Thoracic aorta (tissue), 2 donors: ENCODE measurements around the gene THAP3. TPM values are rescaled to one million over a fixed set of nuclear protein-coding genes. Genes with fewer than 3 reads are reported as not detected.

Source experiments
- ATAC-seq: fragments of 150-250 bp; one replicate; pipeline ENCODE4 v1.8.0; 2017; ENCODE audit warnings: low read depth; ENCODE audit not compliant: insufficient number of reproducible peaks, low FRiP score
- DNase-seq: peaks from one replicate; pipeline ENCODE4 v3.0.0-alpha.2; 2020; ENCODE audit warnings: low spot score
- H3K27ac ChIP-seq, 2 donors: fragments of 200-600 bp; sonication (generic); 1 replicate in 1 of 2; 2 replicates in 1 of 2; pipeline ENCODE4 v1.5.1; 2016; ENCODE audit warnings: mild to moderate bottlenecking in 2 of 2, moderate library complexity in 2 of 2
- H3K27me3 ChIP-seq: fragments of 200-600 bp; sonication (generic); replicated peaks from 2 replicates; pipeline ENCODE4 v1.6.0; 2016; ENCODE audit warnings: mild to moderate bottlenecking; ENCODE audit not compliant: insufficient read depth
- H3K36me3 ChIP-seq: fragments of 200-600 bp; sonication (generic); one replicate; pipeline ENCODE4 v1.5.1; 2016
- H3K4me1 ChIP-seq, 2 donors: fragments of 200-600 bp; sonication (generic); 1 replicate in 1 of 2; 2 replicates in 1 of 2; pipeline versions ENCODE4 v1.5.1 to v1.6.0; 2016; ENCODE audit warnings: low read depth in 2 of 2, mild to moderate bottlenecking in 1 of 2; ENCODE audit not compliant: control insufficient read depth in 1 of 2
- H3K4me3 ChIP-seq: fragments of 200-600 bp; sonication (generic); 2 replicates; pipeline ENCODE4 v1.5.1; 2016; ENCODE audit warnings: mild to moderate bottlenecking
- H3K9me3 ChIP-seq: fragments of 200-600 bp; sonication (generic); 2 replicates; pipeline ENCODE4 v1.5.1; 2016
- total RNA-seq, 2 donors: library from RNA; depleted of rRNA; stranded (reverse); fragments of >200 nt; gene quantifications; one replicate each; pipeline versions ENCODE4 v1.1.0 to v1.2.3, GENCODE V29; 2016
- TF ChIP-seq, protein P1 (sequence below): fragments of 200-600 bp; sonication (generic); IDR thresholded peaks from one replicate; pipeline ENCODE4 v1.5.1; 2019; ENCODE audit warnings: antibody characterized with exemption

THAP3 gene
- total RNA-seq, 2 donors from 2014 or later: 14.1 to 18.7 TPM

DNA sequence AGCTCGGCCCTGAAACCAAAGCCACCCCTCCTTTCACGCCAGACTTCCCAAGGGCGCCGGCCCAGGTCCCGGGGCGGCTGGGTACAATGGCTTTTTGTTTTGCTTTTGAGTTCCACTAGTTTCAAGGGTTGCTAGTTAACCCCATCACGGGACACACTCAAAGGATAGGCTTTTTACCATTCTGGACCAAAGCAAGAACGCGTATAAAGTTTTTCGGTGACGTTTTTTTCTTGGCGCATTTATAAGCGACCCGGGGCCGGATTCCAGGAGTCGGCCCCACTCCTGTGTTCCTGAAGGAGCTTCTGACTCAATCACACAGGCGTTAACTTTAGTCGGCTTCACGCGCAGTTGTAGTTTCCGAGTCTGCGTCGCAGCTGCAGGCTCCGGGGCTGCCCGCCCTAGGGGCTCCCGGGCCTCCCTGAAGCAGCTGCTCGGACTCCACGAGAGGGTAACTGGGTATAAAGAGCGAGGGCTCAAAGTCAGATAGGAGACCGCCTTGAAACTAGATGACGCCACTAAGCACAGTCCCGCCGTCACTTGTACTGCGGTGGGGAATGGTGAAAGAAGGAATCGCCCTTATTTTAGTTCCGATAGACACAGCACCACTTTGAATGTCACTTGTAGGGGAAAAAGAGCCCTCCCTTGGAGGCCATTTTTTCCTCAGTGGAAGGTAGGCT, 21.3 kb upstream of the THAP3 start:
- Histone ChIP-seq H3K27ac (peak overlapping the region; percentile 99 to 100), H3K4me1 (peaks cover 27 to 38% of the 10 kb centered on the region in 2 donors), H3K9me3 (no peaks in the 10 kb centered on the region), H3K4me3 (peak overlapping the region; percentile 93), H3K27me3 (no peaks in the 10 kb centered on the region), H3K36me3 (peaks cover 6% of the 10 kb centered on the region)
- TF ChIP-seq, protein P1, sequence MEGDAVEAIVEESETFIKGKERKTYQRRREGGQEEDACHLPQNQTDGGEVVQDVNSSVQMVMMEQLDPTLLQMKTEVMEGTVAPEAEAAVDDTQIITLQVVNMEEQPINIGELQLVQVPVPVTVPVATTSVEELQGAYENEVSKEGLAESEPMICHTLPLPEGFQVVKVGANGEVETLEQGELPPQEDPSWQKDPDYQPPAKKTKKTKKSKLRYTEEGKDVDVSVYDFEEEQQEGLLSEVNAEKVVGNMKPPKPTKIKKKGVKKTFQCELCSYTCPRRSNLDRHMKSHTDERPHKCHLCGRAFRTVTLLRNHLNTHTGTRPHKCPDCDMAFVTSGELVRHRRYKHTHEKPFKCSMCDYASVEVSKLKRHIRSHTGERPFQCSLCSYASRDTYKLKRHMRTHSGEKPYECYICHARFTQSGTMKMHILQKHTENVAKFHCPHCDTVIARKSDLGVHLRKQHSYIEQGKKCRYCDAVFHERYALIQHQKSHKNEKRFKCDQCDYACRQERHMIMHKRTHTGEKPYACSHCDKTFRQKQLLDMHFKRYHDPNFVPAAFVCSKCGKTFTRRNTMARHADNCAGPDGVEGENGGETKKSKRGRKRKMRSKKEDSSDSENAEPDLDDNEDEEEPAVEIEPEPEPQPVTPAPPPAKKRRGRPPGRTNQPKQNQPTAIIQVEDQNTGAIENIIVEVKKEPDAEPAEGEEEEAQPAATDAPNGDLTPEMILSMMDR: no peak
- no peak for DNase-seq
- ATAC-seq: peak; percentile 18

DNA sequence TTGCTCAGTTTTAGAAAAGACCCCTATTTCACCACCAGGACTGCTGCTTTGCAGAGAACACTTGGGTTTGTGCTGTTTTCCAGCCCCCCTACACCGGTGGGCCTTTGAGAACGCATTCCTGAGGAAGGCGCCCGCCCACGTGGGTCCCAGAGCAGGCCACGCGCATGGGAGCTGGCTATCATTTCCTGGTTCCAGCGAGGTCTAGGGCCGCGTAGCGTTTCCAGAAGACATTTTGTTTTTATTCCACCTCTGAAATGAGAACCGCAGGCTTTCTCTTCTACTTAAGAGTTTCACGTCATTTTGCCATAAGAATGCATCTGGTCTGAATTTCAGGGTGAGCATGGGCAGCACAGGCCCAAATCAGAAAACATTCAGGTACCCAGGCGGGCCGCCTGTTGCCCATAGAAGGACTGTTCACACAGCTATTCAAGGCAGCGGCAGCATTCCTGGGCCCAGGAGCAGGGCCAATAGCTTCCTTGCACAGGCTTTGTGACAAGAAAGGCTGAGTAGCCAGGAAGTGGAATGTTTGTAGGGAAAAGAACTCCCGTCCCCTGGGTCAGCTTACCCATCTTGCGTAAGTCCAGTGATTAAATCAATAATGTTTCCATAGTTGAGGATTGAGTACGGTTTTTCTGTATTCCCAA, 20.6 kb upstream of the THAP3 start:
- peaks cover 1% of the 10 kb centered on the region for H3K36me3 ChIP-seq
- no peaks in the 10 kb centered on the region for H3K9me3 ChIP-seq
- H3K4me1 ChIP-seq: peaks cover 20 to 31% of the 10 kb centered on the region in 2 donors
- TF ChIP-seq, protein P1: peak; percentile 29
- H3K4me3 ChIP-seq: peak overlapping the region; percentile 93
- ATAC-seq (peak; percentile 54), DNase-seq (peak; percentile 79)
- peak overlapping the region; percentile 99 to 100 for H3K27ac ChIP-seq
- no peaks in the 10 kb centered on the region for H3K27me3 ChIP-seq

DNA sequence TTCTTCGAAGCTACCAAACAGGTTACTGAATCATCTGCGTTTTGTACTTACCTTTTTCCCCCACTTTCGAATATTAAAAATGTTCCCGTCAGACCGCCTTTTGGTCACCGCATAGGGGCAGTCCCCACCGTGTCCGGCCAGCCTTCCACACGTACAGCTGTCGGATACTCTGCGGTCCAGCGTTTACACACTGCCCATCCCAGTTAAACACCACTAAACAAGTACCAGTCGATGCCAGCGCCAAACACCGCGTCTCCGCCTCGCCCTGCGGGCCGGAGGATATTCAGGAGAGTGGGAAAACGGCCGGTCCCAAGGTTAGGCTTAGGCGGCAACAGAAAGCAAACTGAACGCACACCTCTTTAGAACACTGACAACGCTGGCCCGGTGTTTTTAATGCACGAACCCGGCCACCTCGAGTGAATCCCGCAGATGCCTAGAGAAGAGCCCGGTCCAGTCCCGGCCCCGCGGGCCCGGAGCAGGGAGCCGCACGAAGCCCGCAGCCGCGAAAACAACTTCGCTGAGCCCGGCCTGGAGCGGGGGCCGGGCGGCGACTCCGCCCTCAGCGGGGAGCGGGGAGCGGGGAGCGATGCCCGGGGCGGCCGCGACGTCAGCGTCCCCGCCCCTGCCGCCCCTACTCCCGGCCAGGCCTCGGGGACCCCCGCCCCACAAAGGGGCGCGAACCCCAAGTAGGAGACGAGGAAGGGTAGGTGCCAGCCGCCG, 11.9 kb upstream of the THAP3 start:
- peaks cover 20 to 35% of the 10 kb centered on the region in 2 donors for H3K4me1 ChIP-seq
- no peaks in the 10 kb centered on the region for H3K27me3 ChIP-seq
- no peaks in the 10 kb centered on the region for H3K36me3 ChIP-seq
- TF ChIP-seq, protein P1: no peak
- DNase-seq: no peak
- H3K4me3 ChIP-seq: peak overlapping the region; percentile 100
- H3K27ac ChIP-seq: peak overlapping the region; percentile 86 to 97
- ATAC-seq: peak; percentile 41
- H3K9me3 ChIP-seq: no peaks in the 10 kb centered on the region

DNA sequence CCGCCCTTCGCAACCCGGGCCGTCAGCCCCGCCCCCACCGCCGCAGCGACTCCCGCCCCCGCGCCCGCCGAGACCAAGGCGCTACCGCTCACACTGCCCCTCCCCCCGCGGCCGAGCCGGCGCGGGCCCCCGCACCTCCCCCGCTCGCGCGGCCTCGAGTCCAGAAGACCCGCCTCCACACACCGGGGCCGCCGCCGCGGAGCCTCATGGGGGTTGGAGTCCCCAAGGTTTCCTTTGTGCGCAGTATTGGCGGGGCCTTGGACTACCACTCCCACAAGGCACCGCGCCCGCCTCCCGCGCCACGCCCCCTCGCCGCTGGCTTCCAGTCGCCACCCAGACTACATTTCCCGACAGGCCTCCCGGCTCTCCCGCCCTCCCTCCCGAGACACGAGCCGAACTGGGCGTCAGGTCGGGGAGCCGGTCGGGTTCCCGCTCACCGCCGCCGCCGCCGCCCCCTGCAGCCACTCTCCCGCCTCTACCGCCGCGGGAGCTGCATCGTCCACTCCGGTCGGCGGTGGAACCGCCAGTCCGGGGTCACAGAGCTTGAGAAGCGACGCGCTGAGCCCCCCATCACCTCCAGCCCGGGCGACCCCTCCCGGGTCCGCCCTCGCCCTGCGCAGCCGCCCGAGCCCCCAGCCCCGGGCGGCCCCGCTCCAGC, 11.2 kb upstream of the THAP3 start, which contains the start of gene PHF13:
Gene PHF13, plus strand, starts transcription at position 371 of the 658 bp plus-strand sequence. CDS start 336 bp downstream, outside the sequence.
- H3K36me3 ChIP-seq: peaks cover 4% of the 10 kb centered on the region
- peak within 1 kb of the TSS; percentile 100 for H3K4me3 ChIP-seq
- peak within 1 kb of the TSS; percentile 93 to 97 for H3K27ac ChIP-seq
- DNase-seq (peak; percentile 96), ATAC-seq (peak; percentile 96)
- H3K4me1 ChIP-seq: peaks cover 20 to 35% of the 10 kb centered on the region in 2 donors
- TF ChIP-seq, protein P1: no peak
- no peaks in the 10 kb centered on the region for H3K27me3 ChIP-seq
- H3K9me3 ChIP-seq: no peaks in the 10 kb centered on the region
